Measurements from ENCODE around the gene NRXN3.
"Not testable (repeated sequence)": the region's sequence is repeated elsewhere in the genome, so short reads cannot be mapped to it uniquely, and the experiment has no call there.

The NRXN3 gene

GRCh38 chr14:78543433-78543832 lies 373.3 kb downstream of the NRXN3 start:
- no peaks in the 10 kb centered on the region for H3K27me3 ChIP-seq (ENCODE audit: control insufficient read depth, insufficient read depth, low read length)
- H3K27ac ChIP-seq (ENCODE audit: low read depth, low read length): no peak overlapping the region
- no peaks in the 10 kb centered on the region for H3K36me3 ChIP-seq (ENCODE audit: control insufficient read depth, insufficient read depth, low read length)
- no peaks in the 10 kb centered on the region for H3K4me1 ChIP-seq (ENCODE audit: control insufficient read depth, insufficient read depth, low read length)
- no peak overlapping the region for H3K9ac ChIP-seq (ENCODE audit: low read length)
- no peak overlapping the region for H3K4me3 ChIP-seq (ENCODE audit: low read length)

GRCh38 chr14:78561074-78561473 lies 390.9 kb downstream of the NRXN3 start:
- H3K27me3 ChIP-seq (ENCODE audit: control insufficient read depth, insufficient read depth, low read length): no peaks in the 10 kb centered on the region
- no peaks in the 10 kb centered on the region for H3K36me3 ChIP-seq (ENCODE audit: control insufficient read depth, insufficient read depth, low read length)
- no peak overlapping the region for H3K4me3 ChIP-seq (ENCODE audit: low read length)
- no peaks in the 10 kb centered on the region for H3K4me1 ChIP-seq (ENCODE audit: control insufficient read depth, insufficient read depth, low read length)
- H3K9ac ChIP-seq (ENCODE audit: low read length): no peak overlapping the region
- no peak overlapping the region for H3K27ac ChIP-seq (ENCODE audit: low read depth, low read length)

DNA sequence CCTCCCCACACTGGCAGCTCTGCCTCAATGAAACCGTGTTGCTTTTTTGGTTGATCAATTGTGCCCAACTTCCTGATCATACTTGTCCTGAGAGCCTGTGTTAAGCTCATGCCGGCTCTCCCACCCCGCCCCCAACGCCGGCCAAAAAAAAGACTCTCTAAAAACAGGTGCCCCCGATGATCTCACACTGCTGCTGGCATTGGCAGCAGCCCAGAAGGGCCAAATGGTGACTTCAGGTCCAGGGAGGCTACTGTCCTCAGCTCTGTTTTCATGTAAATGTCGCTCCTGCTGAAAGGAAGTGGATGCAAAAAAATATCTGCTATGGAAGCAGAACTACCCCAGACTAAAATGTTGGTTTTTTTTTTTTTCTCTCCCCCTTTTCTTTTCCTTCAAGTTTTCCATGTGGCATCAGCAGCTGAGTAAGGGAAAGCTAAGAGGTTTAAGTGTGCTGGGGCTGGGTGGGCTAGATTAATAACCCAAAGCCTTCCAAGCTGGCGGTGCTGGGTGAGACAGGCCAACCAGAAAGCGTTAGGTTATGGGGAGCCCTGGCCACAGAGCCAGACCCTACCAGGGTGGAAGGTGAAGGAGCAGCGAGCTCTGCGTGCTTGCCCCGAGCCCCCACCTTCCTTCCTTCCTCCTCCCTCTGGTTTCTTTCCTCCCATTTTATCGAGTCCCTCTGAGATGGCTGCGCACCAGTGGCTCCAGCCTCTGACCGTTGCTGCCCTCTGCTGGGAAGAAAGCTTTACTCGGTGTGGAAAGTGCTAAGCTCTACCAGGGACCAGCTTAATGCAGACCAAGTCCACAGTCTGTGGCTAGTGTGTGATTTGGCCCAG lies 396.1 kb downstream of the NRXN3 start:
- Histone ChIP-seq H3K9ac (ENCODE audit: low read length) (no peak overlapping the region), H3K4me3 (ENCODE audit: low read length) (peak overlapping the region; percentile 51), H3K27ac (ENCODE audit: low read depth, low read length) (no peak overlapping the region), H3K36me3 (ENCODE audit: control insufficient read depth, insufficient read depth, low read length) (no peaks in the 10 kb centered on the region), H3K4me1 (ENCODE audit: control insufficient read depth, insufficient read depth, low read length) (no peaks in the 10 kb centered on the region), H3K27me3 (ENCODE audit: control insufficient read depth, insufficient read depth, low read length) (no peaks in the 10 kb centered on the region)

DNA sequence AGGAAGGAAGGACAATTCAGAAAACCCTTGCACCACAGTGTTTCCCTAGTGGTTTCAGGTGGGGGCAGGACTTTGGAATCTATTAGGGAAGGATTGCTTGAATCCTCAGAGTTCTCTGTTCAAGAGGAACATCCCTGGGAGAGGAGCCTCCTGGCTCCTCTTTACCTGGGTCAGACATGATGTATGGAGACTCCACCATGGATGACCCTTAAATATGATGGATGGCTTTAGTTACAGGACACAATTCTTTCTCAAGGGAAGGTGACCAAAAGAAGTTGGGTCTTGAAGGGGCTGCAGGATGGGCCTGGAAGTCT lies 396.6 kb downstream of the NRXN3 start:
- H3K4me1 ChIP-seq (ENCODE audit: control insufficient read depth, insufficient read depth, low read length): no peaks in the 10 kb centered on the region
- no peaks in the 10 kb centered on the region for H3K36me3 ChIP-seq (ENCODE audit: control insufficient read depth, insufficient read depth, low read length)
- no peaks in the 10 kb centered on the region for H3K27me3 ChIP-seq (ENCODE audit: control insufficient read depth, insufficient read depth, low read length)
- no peak overlapping the region for H3K27ac ChIP-seq (ENCODE audit: low read depth, low read length)
- H3K4me3 ChIP-seq (ENCODE audit: low read length): no peak overlapping the region
- H3K9ac ChIP-seq (ENCODE audit: low read length): no peak overlapping the region

GRCh38 chr14:78567343-78567742 lies 397.2 kb downstream of the NRXN3 start:
- no peak overlapping the region for H3K9ac ChIP-seq (ENCODE audit: low read length)
- no peak overlapping the region for H3K4me3 ChIP-seq (ENCODE audit: low read length)
- no peak overlapping the region for H3K27ac ChIP-seq (ENCODE audit: low read depth, low read length)
- H3K36me3 ChIP-seq (ENCODE audit: control insufficient read depth, insufficient read depth, low read length): no peaks in the 10 kb centered on the region
- H3K27me3 ChIP-seq (ENCODE audit: control insufficient read depth, insufficient read depth, low read length): no peaks in the 10 kb centered on the region
- H3K4me1 ChIP-seq (ENCODE audit: control insufficient read depth, insufficient read depth, low read length): no peaks in the 10 kb centered on the region

GRCh38 chr14:78573736-78574135 lies 403.6 kb downstream of the NRXN3 start:
- H3K9ac ChIP-seq (ENCODE audit: low read length); H3K27ac ChIP-seq (ENCODE audit: low read depth, low read length); H3K4me3 ChIP-seq (ENCODE audit: low read length); H3K36me3 ChIP-seq (ENCODE audit: control insufficient read depth, insufficient read depth, low read length); H3K27me3 ChIP-seq (ENCODE audit: control insufficient read depth, insufficient read depth, low read length); H3K4me1 ChIP-seq (ENCODE audit: control insufficient read depth, insufficient read depth, low read length): not testable (repeated sequence)

DNA sequence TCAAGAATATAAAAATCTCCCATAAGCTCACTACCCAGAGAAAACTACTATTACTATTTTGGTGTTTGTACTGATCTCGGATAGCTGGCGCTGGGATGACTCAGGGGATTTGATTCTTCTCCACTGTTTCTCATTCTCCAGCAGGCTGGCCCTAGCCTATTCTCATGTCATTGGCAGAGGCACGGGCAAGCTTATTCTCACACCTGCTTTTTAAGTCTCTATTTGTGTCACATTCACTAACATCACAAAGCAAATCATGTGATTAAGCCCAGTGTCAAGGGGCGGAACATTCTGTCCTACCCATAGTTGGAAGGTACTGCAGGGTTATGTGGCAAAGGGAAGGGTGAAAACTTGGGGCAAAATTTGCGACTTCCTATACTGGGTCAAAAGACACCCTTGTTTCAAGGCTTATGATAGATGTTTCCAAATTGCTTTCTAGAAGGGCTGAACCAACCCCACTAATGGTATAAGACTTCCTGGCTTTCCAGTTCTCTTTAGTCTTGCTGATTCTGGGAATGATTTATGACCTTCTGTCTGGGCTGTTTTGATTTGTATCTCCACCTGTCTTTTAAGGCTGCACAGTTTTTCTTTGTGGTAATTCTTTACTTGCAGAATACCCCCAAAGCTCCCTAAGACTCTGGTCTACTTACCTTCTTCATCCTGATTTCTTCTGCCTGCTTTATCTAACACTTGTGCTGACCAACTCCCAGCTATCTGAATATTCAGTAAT lies 406.4 kb downstream of the NRXN3 start:
- Histone ChIP-seq H3K4me1 (ENCODE audit: control insufficient read depth, insufficient read depth, low read length) (no peaks in the 10 kb centered on the region), H3K36me3 (ENCODE audit: control insufficient read depth, insufficient read depth, low read length) (no peaks in the 10 kb centered on the region), H3K4me3 (ENCODE audit: low read length) (no peak overlapping the region), H3K27ac (ENCODE audit: low read depth, low read length) (no peak overlapping the region), H3K27me3 (ENCODE audit: control insufficient read depth, insufficient read depth, low read length) (no peaks in the 10 kb centered on the region), H3K9ac (ENCODE audit: low read length) (no peak overlapping the region)

DNA sequence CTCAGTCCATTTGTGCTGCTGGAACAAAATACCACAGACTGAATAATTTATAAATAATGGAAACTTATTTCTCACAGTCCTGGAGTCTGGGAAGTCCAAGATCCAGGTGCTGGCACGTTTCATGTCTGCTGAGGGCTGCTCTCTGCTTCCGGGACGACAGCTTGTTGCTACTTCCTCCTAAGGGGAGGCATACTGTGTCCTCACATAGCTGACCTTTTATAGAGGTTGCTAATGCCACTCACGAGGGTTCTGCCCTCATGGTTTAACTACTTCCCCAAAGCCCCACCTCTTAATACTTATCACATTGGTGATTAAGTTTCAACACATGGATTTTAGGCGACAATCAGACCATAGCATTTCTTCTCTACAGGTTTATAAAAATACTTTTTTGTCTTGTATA lies 411.1 kb downstream of the NRXN3 start:
- H3K4me3 ChIP-seq (ENCODE audit: low read length): no peak overlapping the region
- no peak overlapping the region for H3K27ac ChIP-seq (ENCODE audit: low read depth, low read length)
- no peak overlapping the region for H3K9ac ChIP-seq (ENCODE audit: low read length)
- H3K4me1 ChIP-seq (ENCODE audit: control insufficient read depth, insufficient read depth, low read length): no peaks in the 10 kb centered on the region
- no peaks in the 10 kb centered on the region for H3K27me3 ChIP-seq (ENCODE audit: control insufficient read depth, insufficient read depth, low read length)
- no peaks in the 10 kb centered on the region for H3K36me3 ChIP-seq (ENCODE audit: control insufficient read depth, insufficient read depth, low read length)

DNA sequence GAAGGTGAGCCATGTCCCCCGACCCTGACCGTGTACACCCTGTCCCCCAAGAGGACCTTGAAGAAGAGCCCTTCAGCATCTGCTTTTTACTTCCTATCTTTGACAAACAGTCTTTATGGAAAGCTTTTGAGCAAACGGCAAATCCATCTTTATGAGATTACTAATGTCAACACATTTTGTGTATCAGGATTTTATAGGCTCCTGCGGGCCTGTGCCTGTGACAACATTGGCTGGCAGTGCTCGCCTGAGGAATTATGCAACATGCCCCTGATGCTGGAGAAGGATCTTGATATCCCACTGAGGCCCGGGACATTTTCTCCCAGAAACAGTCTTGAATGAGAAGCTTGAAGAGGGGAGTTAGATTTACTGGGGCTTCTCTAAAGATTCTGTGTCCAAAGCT lies 416.5 kb downstream of the NRXN3 start:
- Histone ChIP-seq H3K4me3 (ENCODE audit: low read length) (no peak overlapping the region), H3K9ac (ENCODE audit: low read length) (no peak overlapping the region), H3K27ac (ENCODE audit: low read depth, low read length) (no peak overlapping the region), H3K27me3 (ENCODE audit: control insufficient read depth, insufficient read depth, low read length) (no peaks in the 10 kb centered on the region), H3K4me1 (ENCODE audit: control insufficient read depth, insufficient read depth, low read length) (no peaks in the 10 kb centered on the region), H3K36me3 (ENCODE audit: control insufficient read depth, insufficient read depth, low read length) (no peaks in the 10 kb centered on the region)

GRCh38 chr14:78588906-78589305 lies 418.7 kb downstream of the NRXN3 start:
- H3K36me3 ChIP-seq (ENCODE audit: control insufficient read depth, insufficient read depth, low read length): no peaks in the 10 kb centered on the region
- no peak overlapping the region for H3K9ac ChIP-seq (ENCODE audit: low read length)
- H3K27me3 ChIP-seq (ENCODE audit: control insufficient read depth, insufficient read depth, low read length): no peaks in the 10 kb centered on the region
- no peaks in the 10 kb centered on the region for H3K4me1 ChIP-seq (ENCODE audit: control insufficient read depth, insufficient read depth, low read length)
- no peak overlapping the region for H3K4me3 ChIP-seq (ENCODE audit: low read length)
- no peak overlapping the region for H3K27ac ChIP-seq (ENCODE audit: low read depth, low read length)

- H3K4me1 ChIP-seq (ENCODE audit: control insufficient read depth, insufficient read depth, low read length): no peaks in the 10 kb centered on the region
- H3K4me3 ChIP-seq (ENCODE audit: low read length): no peak overlapping the region
- no peaks in the 10 kb centered on the region for H3K27me3 ChIP-seq (ENCODE audit: control insufficient read depth, insufficient read depth, low read length)
- no peaks in the 10 kb centered on the region for H3K36me3 ChIP-seq (ENCODE audit: control insufficient read depth, insufficient read depth, low read length)
- no peak overlapping the region for H3K27ac ChIP-seq (ENCODE audit: low read depth, low read length)
- no peak overlapping the region for H3K9ac ChIP-seq (ENCODE audit: low read length)
These were observed 422.5 kb downstream of the NRXN3 start for GRCh38 chr14:78592616-78593219.

DNA sequence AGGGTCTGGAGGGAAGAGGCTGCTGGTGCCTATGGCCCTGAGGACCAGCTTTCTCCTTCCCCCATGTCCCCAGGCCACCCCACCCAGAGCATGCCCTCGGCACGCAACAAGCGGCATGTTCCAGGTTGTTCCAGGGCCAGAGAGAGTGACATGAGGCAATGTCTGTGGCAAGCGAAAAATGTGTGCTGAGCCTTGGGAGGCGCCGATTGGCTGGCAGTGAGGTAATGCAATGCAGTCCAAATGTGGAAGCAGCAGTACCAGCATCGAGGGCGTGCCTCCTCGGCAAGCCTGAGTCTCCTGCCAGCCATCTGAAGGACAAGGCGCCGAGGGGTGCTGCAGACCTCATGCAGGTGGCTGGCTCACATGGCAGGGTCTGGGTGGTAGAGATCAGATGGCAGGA lies 423.8 kb downstream of the NRXN3 start:
- H3K4me1 ChIP-seq (ENCODE audit: control insufficient read depth, insufficient read depth, low read length): no peaks in the 10 kb centered on the region
- no peak overlapping the region for H3K4me3 ChIP-seq (ENCODE audit: low read length)
- no peaks in the 10 kb centered on the region for H3K36me3 ChIP-seq (ENCODE audit: control insufficient read depth, insufficient read depth, low read length)
- H3K27ac ChIP-seq (ENCODE audit: low read depth, low read length): no peak overlapping the region
- no peak overlapping the region for H3K9ac ChIP-seq (ENCODE audit: low read length)
- H3K27me3 ChIP-seq (ENCODE audit: control insufficient read depth, insufficient read depth, low read length): no peaks in the 10 kb centered on the region
